ENCODE results near the gene MAPK11.

DNA sequence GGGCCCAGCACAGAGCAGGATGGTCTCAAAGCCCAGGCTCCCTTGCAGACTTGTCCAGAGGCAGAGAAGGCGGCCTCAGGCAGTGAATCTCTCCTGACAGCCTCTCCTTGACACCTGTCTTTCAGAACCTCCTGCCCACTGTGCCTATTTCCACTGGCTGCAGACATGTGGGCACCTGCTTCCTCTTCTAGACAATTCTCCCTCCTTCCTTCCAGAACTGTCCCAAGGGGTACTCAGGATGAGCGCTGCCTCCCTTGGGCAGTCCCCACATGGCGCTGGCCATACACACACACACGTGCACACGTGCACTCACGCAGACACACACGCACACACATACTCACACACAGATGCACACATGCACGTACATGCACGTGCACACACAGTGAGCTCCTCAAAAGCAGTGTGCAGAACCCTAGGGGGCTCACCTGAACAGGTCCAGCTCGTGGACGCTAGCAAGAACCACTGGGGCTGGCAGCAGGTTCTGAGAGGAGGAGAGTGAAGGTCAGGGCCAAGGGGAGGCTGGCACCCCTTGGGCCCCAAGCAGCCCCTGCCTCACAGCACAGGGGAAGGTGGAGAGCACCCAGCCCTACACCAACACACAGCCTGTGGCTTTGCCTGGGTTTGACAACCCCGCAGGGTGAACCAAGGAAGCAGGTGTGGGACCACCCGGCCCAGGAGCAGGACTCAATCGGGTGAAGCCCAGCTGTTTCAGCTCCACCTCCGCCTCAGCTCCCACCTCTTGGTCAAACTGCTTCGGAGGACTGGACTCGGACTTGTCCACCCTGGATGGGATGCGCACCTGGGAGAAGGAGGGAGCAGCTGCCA lies 45.3 kb upstream of the MAPK11 start:
- TF ChIP-seq EZH2 (IDR thresholded peaks at IDR 0.05) = no peak
- no peak for TF ChIP-seq POLR2AphosphoS5 (IDR thresholded peaks at IDR 0.05; ENCODE audit: borderline replicate concordance, low read depth, low read length)
- TF ChIP-seq FOXP2 (optimal IDR thresholded peaks at IDR 0.05; ENCODE audit: control extremely low read depth, extremely low read length, insufficient read depth) = no peak
